ENCODE results near the gene UTP15. TPM values are rescaled to one million over a fixed set of nuclear protein-coding genes. Genes with fewer than 3 reads are reported as not detected.

Gene UTP15
- total and polyA plus RNA-seq, 8 donors, result 0.87 to 168 (median 9.4) TPM

DNA sequence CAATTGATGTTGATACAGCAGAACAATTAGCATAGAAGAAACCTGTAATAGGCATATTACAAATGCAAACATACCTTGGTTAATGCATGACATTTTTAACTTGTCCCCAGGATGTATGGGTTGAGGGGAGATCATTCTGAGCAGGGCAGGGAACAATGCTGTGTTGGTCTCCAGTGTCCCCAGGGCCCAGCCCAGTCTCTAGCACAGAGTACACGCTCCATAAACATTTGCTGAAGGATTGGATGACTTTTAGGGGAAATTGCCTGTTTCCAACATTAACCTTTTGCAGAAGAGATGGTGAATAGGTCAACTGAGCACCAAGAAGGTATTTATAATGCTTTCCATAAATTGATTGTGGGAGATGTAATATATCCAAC lies 20.2 kb upstream of the UTP15 start:
- H3K4me3 ChIP-seq, result no peak overlapping the region
- H3K27ac ChIP-seq, result peak overlapping the region in 4 of 5 donors; percentile 37 to 59 (median 51)
- no peak for DNase-seq
- H3K4me1 ChIP-seq, result peaks cover 7 to 36% (median 22%) of the 10 kb centered on the region in 4 donors
- TF ChIP-seq EP300 (IDR thresholded peaks at IDR 0.05) (no peak), POLR2AphosphoS5 (IDR thresholded peaks at IDR 0.05) (no peak), CTCF (IDR thresholded peaks at IDR 0.05) (no peak), POLR2A (IDR thresholded peaks at IDR 0.05) (no peak)
- H3K27me3 ChIP-seq, result no peaks in the 10 kb centered on the region
- WGBS, 5 donors, result 76 to 93% (median 82%) methylated on average over 1 of the region's 1 CpG
- intact Hi-C loops (cut with DNase I; ENCODE audit: low total_unique reads), result no loop called here
- H3K9me3 ChIP-seq, result no peaks in the 10 kb centered on the region
- no peaks in the 10 kb centered on the region for H3K36me3 ChIP-seq

GRCh38 chr5:73550016-73550415 lies 15.5 kb upstream of the UTP15 start:
- Histone ChIP-seq H3K4me3 (no peak overlapping the region), H3K36me3 (peaks cover 26 to 40% (median 37%) of the 10 kb centered on the region in 4 donors), H3K4me1 (peaks cover 1 to 5% (median 3%) of the 10 kb centered on the region in 4 donors), H3K27me3 (no peaks in the 10 kb centered on the region), H3K27ac (no peak overlapping the region), H3K9me3 (no peaks in the 10 kb centered on the region)
- intact Hi-C loops (cut with DNase I; ENCODE audit: low total_unique reads), result no loop called here
- WGBS, 5 donors, result 79 to 94% (median 86%) methylated on average over 1 of the region's 1 CpG
- TF ChIP-seq EP300 (IDR thresholded peaks at IDR 0.05), result no peak
- no peak for TF ChIP-seq POLR2AphosphoS5 (IDR thresholded peaks at IDR 0.05)
- no peak for TF ChIP-seq POLR2A (IDR thresholded peaks at IDR 0.05)
- no peak for TF ChIP-seq CTCF (IDR thresholded peaks at IDR 0.05)
- no peak for DNase-seq

DNA sequence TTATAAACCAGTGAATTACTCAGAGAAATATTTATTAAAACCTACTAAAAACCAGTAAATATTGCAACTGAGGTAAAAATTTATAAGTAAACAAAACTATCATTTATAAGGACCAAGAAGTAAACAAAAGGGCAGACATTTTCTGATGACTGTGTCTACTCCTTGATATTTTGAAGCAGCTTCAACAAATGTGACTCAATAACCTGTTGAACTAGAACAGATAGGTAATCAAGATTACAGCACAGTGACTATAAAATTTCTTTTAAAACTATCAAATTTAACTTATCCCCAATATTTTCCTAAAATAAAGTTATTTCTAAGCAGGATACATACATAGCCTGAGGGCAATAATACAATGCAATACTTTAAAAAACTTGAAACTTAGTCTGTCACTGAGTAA lies 12.9 kb upstream of the UTP15 start:
- Histone ChIP-seq H3K27ac (no peak overlapping the region), H3K4me1 (no peaks in the 10 kb centered on the region), H3K9me3 (no peaks in the 10 kb centered on the region), H3K27me3 (no peaks in the 10 kb centered on the region), H3K36me3 (peaks cover 35 to 66% (median 63%) of the 10 kb centered on the region in 4 donors), H3K4me3 (no peak overlapping the region)
- no peak for TF ChIP-seq EP300 (IDR thresholded peaks at IDR 0.05)
- intact Hi-C loops (cut with DNase I; ENCODE audit: low total_unique reads), result no loop called here
- no peak for DNase-seq

DNA sequence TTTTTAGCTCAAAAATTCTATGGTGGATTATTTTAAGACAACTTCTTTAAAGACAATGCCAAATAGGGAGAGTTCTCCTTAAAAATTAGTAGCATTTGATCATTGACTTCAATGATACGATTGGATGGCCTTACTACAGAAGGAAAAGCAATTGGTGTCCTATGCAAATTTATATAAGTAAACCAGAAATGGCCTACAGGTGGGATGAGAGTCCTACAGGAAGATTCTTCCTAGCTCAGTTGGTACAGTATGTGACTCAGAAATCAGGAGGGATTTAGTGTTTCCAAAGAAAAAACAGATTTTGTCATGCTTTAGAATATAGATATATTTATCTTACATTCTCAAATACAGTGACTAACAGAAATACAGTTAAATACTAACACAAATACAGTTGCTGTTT lies 6.6 kb upstream of the UTP15 start:
- Histone ChIP-seq H3K36me3 (peaks cover 26 to 88% (median 85%) of the 10 kb centered on the region in 4 donors), H3K27ac (no peak overlapping the region), H3K4me3 (no peak overlapping the region), H3K9me3 (no peaks in the 10 kb centered on the region), H3K27me3 (no peaks in the 10 kb centered on the region), H3K4me1 (peaks cover 3 to 32% (median 17%) of the 10 kb centered on the region in 4 donors)
- intact Hi-C loops (cut with DNase I; ENCODE audit: low total_unique reads), result no loop called here
- no peak for DNase-seq
- no peak for TF ChIP-seq CTCF (IDR thresholded peaks at IDR 0.05)
- no peak for TF ChIP-seq POLR2A (IDR thresholded peaks at IDR 0.05)
- TF ChIP-seq EP300 (IDR thresholded peaks at IDR 0.05), result no peak
- TF ChIP-seq POLR2AphosphoS5 (IDR thresholded peaks at IDR 0.05), result no peak
- WGBS, 5 donors, result 68 to 95% (median 76%) methylated on average over 1 of the region's 1 CpG

DNA sequence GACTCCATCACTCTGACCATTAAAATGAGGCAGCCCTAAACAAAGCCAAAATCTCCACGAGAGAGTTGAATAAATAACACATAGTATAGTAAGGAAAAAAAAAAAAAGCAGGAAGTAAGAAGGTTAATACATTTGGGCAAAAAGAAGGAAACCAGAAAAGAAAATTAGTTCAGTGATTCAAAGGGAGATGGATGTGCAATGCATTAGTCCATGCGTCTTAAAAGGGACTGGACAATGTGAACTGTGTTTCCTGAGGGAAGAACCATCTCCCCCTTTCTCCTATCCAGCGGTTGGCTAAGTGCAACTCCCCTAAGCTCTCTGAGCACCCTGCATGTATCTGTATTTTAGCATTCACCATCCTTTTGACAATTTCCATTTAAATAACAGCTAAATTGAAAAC lies 1.5 kb upstream of the UTP15 start:
- peaks cover 7 to 45% (median 43%) of the 10 kb centered on the region in 4 donors for H3K36me3 ChIP-seq
- TF ChIP-seq POLR2AphosphoS5 (IDR thresholded peaks at IDR 0.05) (no peak), EP300 (IDR thresholded peaks at IDR 0.05) (no peak), POLR2A (IDR thresholded peaks at IDR 0.05) (no peak), CTCF (IDR thresholded peaks at IDR 0.05) (no peak)
- peak overlapping the region in 2 of 5 donors; percentile 96 for H3K27ac ChIP-seq
- peak overlapping the region; percentile 71 to 93 (median 83) for H3K4me3 ChIP-seq
- 20 to 27% (median 23%) methylated on average over 3 of the region's 3 CpGs for WGBS, 5 donors
- H3K9me3 ChIP-seq, result no peaks in the 10 kb centered on the region
- peaks cover 19 to 68% (median 42%) of the 10 kb centered on the region in 4 donors for H3K4me1 ChIP-seq
- H3K27me3 ChIP-seq, result no peaks in the 10 kb centered on the region
- peak in 1 of 2 donors; percentile 14 for DNase-seq
- intact Hi-C loops (cut with DNase I; ENCODE audit: low total_unique reads), result no loop called here

Data from stomach (tissue), 9 donors.